Effector memory CD4-positive, alpha-beta T cell (primary cell): ENCODE measurements around the gene PROZ.

Experiments used
- DNase-seq, 3 donors: peaks; one replicate each; pipeline ENCODE4 v3.0.0-alpha.2; 2020
- H3K27ac ChIP-seq: 2 replicates; pipeline ENCODE4 v1.7.0; 2013; ENCODE audit warnings: mild to moderate bottlenecking, low read length, moderate library complexity; ENCODE audit not compliant: insufficient read depth, poor library complexity, severe bottlenecking
- H3K27me3 ChIP-seq: replicated peaks from 2 replicates; pipeline ENCODE4 v1.7.0; 2013; ENCODE audit warnings: mild to moderate bottlenecking, low read length; ENCODE audit not compliant: insufficient read depth, control insufficient read depth, poor library complexity, severe bottlenecking
- H3K36me3 ChIP-seq: 2 replicates; pipeline ENCODE4 v1.7.0; 2013; ENCODE audit warnings: mild to moderate bottlenecking, low read length, moderate library complexity; ENCODE audit not compliant: control insufficient read depth, insufficient read depth
- H3K4me1 ChIP-seq: 2 replicates; pipeline ENCODE4 v1.7.0; 2013; ENCODE audit warnings: low read length, mild to moderate bottlenecking; ENCODE audit not compliant: control insufficient read depth, insufficient read depth, poor library complexity, severe bottlenecking
- H3K4me3 ChIP-seq: 2 replicates; pipeline ENCODE4 v1.7.0; 2013; ENCODE audit warnings: low read length, low read depth, mild to moderate bottlenecking; ENCODE audit not compliant: insufficient read depth, poor library complexity, severe bottlenecking
- H3K9me3 ChIP-seq: 2 replicates; pipeline ENCODE4 v1.7.0; 2013; ENCODE audit warnings: mild to moderate bottlenecking, low read length, moderate library complexity; ENCODE audit not compliant: control insufficient read depth

PROZ gene

DNA sequence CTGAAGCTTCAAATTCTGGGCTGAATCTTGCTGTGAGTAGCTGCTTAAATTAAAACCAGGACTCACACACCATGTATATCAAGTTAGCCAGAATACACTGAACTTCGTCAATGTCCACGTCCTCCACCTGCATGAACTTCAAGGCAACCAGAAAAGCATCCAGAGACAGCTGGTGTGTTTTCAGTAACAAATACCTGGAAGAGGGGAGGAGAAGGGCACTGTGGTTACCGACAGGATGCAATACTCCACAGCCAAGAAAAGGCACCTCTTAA, 20.4 kb downstream of the PROZ start:
- H3K36me3 ChIP-seq = peaks cover 34% of the 10 kb centered on the region

DNA sequence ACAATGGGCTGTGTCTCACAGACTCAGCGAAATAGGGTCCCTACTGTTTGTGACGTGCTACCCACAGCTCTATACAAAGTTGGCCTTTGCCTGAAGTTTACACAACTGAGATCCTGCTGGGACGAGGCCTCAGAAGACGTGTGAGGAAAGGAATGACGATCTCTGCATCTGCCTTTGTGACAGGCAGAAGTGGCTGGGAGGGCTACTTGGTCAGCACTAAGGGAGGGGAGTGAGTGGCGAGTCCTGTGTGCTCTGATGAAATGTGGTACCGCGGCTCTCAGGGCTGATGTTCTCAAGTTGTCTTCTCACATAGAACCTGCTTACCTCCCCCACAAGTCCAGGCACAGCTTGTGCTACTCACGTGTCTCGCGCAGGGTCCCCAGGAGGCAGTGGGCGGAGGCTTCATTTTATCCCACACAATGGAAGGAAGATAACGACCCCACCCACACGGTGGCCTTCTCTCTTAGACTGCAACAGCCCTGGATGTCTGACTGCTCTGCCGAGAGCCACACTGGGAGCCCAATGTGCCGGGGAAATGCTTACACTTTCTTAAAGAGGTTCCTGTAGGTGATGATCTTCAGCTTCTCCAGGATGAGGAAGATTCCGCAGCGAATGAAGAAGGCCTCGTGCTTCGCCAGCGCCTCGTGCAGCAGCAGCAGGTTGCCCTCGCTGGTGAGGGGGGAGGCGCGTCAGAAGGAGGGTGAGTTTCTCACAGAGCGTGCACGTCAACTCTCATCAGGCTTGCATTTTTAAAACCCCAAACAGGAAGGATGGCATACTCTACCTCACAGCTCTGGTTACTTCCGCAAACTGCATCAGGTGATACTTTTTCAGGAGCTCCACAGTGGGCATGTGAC, 21.2 kb downstream of the PROZ start:
- Histone ChIP-seq H3K4me3 (no peak overlapping the region), H3K4me1 (peaks cover 15% of the 10 kb centered on the region), H3K27me3 (no peaks in the 10 kb centered on the region), H3K9me3 (no peaks in the 10 kb centered on the region), H3K27ac (no peak overlapping the region), H3K36me3 (peaks cover 35% of the 10 kb centered on the region)
- DNase-seq = no peak

More for the DNA sequence above, 20.4 kb downstream of the PROZ start:
- H3K27me3 ChIP-seq = no peaks in the 10 kb centered on the region
- H3K9me3 ChIP-seq = no peaks in the 10 kb centered on the region
- no peak overlapping the region for H3K27ac ChIP-seq
- no peak overlapping the region for H3K4me3 ChIP-seq
- peaks cover 12% of the 10 kb centered on the region for H3K4me1 ChIP-seq
- no peak for DNase-seq

DNA sequence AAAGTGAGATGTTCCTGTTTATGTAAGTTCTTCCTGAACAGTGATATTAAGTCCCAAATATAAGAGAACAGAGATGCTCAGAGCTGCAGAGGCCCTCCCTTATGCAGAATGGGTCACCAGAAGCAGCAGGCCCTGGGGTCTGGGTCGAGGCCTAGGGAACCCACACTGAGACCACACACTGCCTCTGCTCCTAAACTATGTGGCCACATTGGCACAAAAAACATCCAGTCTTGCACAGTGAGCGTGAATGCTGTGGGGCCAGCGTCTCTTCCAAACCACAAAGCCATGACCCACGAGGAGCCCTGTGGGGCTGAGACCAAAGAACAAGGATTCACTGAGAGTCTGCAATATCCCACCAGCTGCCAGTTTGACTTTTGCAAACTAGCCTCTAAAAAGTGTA, 23.6 kb downstream of the PROZ start:
- Histone ChIP-seq H3K27ac (peak overlapping the region; percentile 33), H3K4me1 (peaks cover 25% of the 10 kb centered on the region), H3K36me3 (peaks cover 35% of the 10 kb centered on the region), H3K4me3 (no peak overlapping the region), H3K27me3 (no peaks in the 10 kb centered on the region), H3K9me3 (no peaks in the 10 kb centered on the region)
- no peak for DNase-seq

DNA sequence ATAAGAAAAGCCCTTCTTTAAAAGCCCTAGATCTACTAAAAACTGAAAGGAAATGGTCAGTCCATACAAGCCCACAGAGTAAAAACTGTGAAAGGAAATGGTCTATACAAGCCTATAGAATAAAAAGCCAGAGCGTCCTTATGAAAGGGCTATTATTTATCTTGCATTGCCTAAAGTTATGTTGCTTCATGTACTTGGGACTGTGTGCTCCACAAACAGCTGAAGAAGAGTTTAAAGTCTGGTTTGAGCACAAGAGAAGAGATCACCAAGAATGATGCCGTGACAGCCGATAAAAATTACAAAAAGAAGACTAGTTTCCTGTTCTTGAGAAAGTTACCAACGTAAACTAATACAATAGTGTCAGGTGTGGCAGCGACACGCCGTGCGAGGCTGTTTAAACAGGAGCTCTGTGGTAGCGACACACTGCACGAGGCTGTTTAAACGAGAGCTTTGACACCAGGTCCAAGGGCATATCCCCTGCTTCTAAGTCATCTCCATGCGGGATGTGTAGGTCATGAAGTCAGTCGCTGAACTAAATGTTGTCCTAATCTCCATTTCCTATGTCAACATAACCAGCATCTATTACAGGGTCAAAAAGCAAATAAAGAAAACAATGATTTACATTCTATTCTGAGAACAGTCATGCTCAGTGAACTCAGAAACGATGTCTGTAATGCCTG, 25.1 kb downstream of the PROZ start:
- Histone ChIP-seq H3K36me3 (peaks cover 29% of the 10 kb centered on the region), H3K4me3 (no peak overlapping the region), H3K9me3 (no peaks in the 10 kb centered on the region), H3K27me3 (no peaks in the 10 kb centered on the region), H3K27ac (no peak overlapping the region), H3K4me1 (peaks cover 25% of the 10 kb centered on the region)
- no peak for DNase-seq

- DNase-seq = no peak
Measured at GRCh38 chr13:113184568-113185440, 26.4 kb downstream of the PROZ start.

DNA sequence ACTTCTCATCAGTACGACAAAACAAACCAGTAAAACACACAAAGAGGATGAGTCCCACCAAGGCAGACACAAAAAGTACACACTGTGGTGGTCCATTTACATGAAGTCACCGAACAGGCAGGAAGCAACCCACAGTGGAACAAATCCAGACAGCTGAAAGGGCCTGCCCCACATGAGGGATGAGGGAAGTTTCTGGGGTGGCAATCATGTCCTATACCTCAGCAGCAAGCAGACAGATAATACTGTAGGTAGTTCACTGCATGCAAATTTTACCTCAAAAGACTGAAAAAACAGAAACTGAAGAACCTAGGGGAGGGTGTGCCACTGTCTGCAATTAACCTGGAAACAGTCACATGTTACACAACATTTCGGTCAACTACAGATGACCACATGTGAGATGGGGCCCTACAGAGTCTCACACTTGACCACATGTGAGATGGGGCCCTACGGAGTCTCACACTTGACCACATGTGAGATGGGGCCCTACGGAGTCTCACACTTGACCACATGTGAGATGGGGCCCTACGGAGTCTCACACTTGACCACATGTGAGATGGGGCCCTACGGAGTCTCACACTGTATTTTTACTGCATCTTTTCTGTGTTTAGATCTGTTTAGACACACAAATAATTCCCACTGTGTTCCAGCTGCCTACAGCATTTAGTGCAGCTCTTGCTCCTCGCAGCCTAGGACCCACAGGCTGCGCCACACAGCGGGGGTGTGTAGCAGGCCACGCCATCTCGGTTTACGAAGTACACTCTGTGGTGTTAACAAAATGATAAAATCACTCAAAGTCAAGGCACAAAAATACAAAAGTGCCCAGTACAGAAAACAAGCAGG, 27.8 kb downstream of the PROZ start:
- H3K27me3 ChIP-seq = no peaks in the 10 kb centered on the region
- no peaks in the 10 kb centered on the region for H3K9me3 ChIP-seq
- no peak for DNase-seq
- peaks cover 19% of the 10 kb centered on the region for H3K4me1 ChIP-seq
- H3K4me3 ChIP-seq = peak overlapping the region; percentile 11
- peaks cover 18% of the 10 kb centered on the region for H3K36me3 ChIP-seq
- H3K27ac ChIP-seq = peak overlapping the region; percentile 43

More at GRCh38 chr13:113184568-113185440, 26.4 kb downstream of the PROZ start:
- H3K4me1 ChIP-seq = peaks cover 19% of the 10 kb centered on the region
- peak overlapping the region; percentile 47 for H3K27ac ChIP-seq
- peak overlapping the region; percentile 34 for H3K4me3 ChIP-seq
- no peaks in the 10 kb centered on the region for H3K27me3 ChIP-seq
- peaks cover 24% of the 10 kb centered on the region for H3K36me3 ChIP-seq
- H3K9me3 ChIP-seq = no peaks in the 10 kb centered on the region

DNA sequence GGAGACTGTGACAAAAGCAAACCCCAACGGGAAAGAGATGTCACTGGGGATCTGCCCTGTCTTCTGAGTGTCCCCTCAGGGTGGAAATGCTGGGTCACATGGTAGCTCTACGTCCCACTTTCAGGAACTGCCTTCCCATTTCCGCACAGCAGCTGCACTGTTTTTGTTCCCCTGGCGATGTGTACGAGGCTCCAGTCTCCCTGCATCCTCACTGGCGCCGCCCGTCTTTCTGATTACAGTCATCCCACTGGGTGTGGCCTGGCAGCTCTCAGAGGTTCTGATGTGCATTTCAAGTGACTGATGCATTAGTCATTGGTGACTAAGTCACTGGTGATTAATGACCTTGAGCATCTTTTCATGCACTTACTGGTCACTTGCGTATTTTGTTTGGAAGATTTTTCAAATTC, 28.8 kb downstream of the PROZ start:
- peaks cover 19% of the 10 kb centered on the region for H3K4me1 ChIP-seq
- peak in 1 of 3 donors; percentile 24 for DNase-seq
- no peaks in the 10 kb centered on the region for H3K27me3 ChIP-seq
- H3K27ac ChIP-seq = peak overlapping the region; percentile 43
- H3K4me3 ChIP-seq = no peak overlapping the region
- H3K9me3 ChIP-seq = no peaks in the 10 kb centered on the region
- H3K36me3 ChIP-seq = peaks cover 15% of the 10 kb centered on the region

DNA sequence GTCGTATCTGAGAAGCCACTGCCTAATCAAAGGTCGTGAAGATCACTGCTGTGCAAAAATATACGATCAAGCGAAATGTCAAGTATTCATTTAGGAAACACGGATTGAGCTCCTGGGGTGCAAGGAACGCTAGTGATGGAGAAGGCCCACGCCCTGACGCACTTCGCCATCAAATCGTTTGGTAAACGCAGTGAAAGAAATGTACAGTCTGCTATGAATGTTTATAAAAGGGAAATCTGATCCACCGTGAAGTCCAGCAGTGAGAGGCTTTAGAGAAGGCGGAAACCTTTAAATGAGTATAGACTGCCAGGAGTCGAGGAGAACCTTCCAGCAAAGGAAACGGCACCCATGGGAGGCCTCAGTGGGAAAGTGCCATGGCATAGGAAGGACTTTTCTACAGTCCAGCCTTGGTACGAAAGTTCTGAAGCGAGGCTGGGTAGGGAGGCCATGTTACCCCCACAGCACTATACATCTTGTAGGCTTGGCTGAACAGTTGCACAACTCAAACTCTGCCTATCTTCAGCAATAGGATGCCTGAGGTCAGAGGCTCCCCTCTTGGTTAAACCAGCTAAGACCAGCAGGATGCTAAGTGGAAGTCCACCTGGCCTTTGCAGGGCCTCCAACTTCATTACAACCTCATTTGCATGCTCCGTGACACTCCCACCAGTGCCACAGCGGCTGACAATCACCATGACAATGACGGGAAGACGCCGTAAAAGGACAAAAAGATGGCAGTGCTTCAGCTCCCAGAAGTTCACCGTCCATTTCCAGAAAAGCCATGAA, 29.6 kb downstream of the PROZ start:
- no peak overlapping the region for H3K27ac ChIP-seq
- H3K9me3 ChIP-seq = no peaks in the 10 kb centered on the region
- no peak for DNase-seq
- peaks cover 22% of the 10 kb centered on the region for H3K36me3 ChIP-seq
- H3K4me3 ChIP-seq = no peak overlapping the region
- peaks cover 19% of the 10 kb centered on the region for H3K4me1 ChIP-seq
- H3K27me3 ChIP-seq = no peaks in the 10 kb centered on the region

DNA sequence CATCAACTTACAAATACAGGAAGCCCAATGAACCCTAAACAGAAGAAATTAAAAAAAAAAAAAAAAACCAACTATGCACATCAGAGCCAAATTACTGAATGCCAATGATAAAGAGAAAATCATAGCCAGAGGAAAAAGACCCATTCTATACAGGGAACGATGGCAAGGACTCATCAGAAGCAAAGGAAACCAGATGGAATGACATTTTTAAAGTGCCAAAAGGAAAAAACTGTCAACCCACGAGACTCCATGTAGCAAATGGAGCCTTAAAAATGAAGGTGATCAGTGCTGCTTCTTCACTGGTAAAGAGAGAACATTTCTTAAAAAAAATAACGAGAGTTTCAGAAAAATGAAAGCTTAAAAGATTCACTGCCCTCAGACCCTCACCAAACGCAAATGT, 31.7 kb downstream of the PROZ start:
- peaks cover 31% of the 10 kb centered on the region for H3K36me3 ChIP-seq
- no peak overlapping the region for H3K4me3 ChIP-seq
- H3K27me3 ChIP-seq = no peaks in the 10 kb centered on the region
- H3K27ac ChIP-seq = no peak overlapping the region
- H3K4me1 ChIP-seq = peaks cover 10% of the 10 kb centered on the region
- DNase-seq = no peak
- H3K9me3 ChIP-seq = no peaks in the 10 kb centered on the region
